Fibroblast of lung (primary cell): Measurements from ENCODE around the gene SYDE1.

Experiments used
- CTCF ChIP-seq, 2 donors: IDR thresholded peaks in 1 of 2; conservative IDR thresholded peaks in 1 of 2; 1 replicate in 1 of 2; 2 replicates in 1 of 2; pipeline ENCODE4 v1.5.1; 2011 to 2012; ENCODE audit warnings: low read length in 2 of 2, control low read depth in 1 of 2, inconsistent platforms in 1 of 2, low read depth in 1 of 2, mild to moderate bottlenecking in 1 of 2
- EZH2 ChIP-seq: IDR thresholded peaks from 2 replicates; pipeline ENCODE4 v1.5.1; 2012; ENCODE audit warnings: low read length, control low read depth, mild to moderate bottlenecking; ENCODE audit errors: missing control alignments

DNA sequence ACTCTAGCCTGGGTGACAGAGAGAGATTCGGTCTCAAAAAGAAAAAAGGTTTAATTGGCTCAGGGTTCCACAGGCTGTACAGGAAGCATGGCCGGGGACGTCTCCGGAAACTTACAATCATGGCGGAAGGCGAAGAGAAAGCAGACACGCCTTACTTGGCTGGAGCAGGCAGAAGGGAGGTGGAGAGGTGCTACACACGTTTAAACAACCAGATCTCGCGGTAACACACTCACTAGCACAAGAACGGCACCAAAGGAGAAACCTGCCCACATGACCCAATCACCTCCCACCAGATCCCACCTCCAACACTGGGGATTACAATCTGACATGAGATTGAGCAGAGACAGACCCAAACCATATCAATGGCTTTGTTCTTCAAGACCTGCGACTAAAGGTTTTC lies 45.2 kb upstream of the SYDE1 start:
- TF ChIP-seq CTCF (conservative IDR thresholded peaks at IDR 0.05 in 1 of 2, IDR thresholded peaks at IDR 0.05 in 1 of 2; ENCODE audit: low read depth in 1 of 2, low read length in 2 of 2) = no peak
- TF ChIP-seq EZH2 = no peak
